HG03025 (cell line): ENCODE results near the gene ANGPT4.
"Not testable (repeated sequence)": the region's sequence is repeated elsewhere in the genome, so short reads cannot be mapped to it uniquely, and the experiment has no call there.

Experiments used
- ATAC-seq: cut with Tn5 transposase; IDR thresholded peaks from one replicate; pipeline ENCODE4 v1.9.1; 2021; ENCODE audit warnings: mild to moderate bottlenecking, moderate library complexity; ENCODE audit not compliant: unreplicated experiment, low FRiP score

The ANGPT4 gene

DNA sequence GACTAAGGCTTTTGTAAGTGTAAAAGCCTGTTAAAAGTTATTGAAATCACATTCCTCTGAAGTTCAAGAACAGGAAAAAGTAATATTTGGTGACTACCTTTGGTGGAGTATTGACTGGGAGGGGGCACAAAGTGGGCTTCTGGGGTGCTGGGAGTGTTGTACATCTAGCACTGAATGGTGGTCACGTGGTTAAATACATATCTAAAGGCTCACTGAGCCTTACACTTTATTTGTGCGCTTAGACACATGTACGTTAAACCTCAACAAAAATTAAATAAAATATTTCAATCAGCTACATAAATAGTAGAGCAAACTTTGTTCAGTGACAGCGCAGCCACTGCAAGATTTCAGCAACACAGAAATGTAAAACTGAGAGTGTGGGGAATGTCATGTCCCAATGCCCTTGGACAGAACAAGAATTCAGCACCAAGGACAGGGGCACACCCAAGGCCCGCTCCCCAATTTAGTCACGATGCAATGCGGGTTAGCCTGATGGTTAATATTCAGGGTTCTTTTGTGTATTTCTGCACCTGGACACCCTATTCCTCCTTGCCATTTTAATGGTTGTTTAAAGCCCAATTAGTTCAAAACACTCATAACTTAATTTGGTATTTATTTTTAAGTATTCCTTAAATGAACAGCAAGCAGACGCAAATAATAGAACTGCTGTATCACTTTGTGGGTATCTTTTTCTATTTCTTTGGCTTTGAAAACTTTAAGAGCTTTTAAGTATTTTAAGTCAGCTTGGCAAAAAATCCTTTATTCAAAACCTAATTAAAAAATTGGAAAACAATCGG is 37.4 kb downstream of the ANGPT4 start:
- ATAC-seq, result no peak

DNA sequence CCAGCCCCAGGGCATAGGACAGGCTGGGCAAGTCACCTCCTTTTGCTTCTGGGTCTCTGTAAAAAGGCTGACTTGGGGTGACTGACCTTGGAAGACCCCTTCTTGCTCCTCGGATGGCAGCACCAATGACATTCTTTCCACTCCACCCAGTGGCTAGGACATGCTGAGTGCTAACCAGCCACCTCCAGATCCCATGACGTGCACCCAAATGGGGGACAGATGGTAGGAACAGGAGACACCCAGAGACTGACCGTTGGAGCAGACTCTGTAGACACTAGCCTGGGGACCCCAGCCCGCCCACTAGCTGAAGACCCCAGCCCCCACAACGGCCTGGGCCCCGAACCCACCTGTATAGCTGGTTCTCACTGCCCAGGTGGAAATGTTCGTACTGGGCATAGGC is 38.3 kb downstream of the ANGPT4 start:
- no peak for ATAC-seq

DNA sequence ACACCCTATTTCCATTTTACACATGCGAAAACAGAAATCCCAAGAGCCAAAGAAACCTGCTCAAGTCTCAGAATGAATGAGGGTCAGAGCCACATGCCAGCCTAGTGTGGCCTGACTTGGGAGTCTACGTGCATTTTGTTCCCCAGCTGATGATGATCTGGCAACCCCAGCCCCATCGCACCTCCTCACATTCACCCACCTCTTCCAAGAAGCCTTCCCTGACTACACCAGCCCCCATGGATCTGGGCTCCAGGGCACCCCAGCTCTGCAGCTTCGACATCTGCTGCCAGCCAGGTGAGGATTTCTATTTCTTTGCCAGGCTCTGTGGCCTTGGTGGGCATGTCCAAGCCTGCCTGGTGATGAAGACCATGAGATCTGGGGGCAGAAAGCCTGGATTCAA is 41.0 kb downstream of the ANGPT4 start:
- ATAC-seq, result no peak

DNA sequence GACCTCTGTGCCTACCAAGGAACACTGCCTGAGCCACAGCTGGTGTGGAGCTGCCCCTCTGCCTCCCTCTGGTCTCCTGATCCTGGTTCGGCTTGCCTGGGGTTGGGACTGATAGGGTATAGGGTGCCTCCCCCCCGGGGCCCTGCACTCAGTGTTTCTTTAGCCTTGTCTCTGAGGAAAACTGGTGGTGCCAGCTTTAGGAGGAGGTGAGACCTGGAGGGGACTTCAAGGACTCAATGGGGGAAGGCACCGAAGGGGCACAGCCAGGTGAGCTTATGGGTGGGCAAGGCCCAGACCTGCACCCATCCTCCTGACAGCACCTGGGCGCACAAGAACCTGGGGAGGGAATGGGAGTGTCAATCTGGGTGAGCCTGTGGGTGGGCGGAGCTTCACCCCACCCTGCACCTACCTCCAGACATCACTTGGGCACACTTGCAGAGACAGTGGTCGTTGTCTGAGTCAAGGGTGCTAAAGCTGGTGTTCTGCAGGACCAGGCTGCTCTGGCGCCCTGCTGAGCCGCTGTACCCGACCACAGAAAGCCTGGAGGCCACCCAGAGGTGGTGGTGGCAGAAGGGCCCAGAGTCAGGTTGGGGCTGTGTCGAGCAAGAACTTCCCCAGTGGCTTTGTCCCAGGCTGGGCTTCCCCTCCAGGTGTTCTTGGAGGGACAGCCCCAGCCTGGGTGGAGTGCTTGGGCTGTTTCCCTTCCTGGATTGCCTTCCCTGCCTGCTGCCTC is 42.1 kb downstream of the ANGPT4 start:
- ATAC-seq, result no peak

DNA sequence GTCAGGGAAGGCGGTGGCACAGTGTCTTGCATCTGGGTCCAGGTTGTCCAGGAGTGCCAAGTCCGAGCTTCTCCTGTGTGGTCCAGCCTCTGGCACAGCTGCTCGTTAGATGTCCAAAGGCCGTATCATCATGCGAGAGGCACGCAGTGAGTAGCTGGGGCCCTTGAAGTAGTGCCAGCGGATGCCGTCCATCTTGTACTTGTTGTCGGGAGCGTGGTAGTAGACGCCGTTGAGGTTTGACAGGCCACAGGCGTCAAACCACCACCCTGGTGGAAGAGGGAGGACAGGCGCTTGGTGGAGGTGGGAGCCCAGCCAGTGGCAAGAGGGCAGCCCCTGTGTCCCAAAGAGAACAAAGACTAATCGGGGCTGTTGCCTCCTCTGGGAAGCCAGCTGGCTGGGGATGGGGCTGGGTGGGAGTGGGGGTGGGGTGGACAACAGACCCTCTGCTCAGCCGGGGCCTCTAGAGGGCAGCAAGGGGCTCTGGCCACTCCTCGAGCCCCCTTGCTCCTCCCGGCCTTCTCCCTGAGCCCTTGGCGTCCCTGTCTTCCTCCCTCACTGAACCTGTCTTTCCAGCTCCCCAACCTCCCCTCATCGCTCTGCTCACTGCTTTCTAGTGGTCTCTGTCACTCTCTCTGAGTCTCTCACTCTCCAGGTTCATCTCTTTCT is 43.1 kb downstream of the ANGPT4 start:
- no peak for ATAC-seq

DNA sequence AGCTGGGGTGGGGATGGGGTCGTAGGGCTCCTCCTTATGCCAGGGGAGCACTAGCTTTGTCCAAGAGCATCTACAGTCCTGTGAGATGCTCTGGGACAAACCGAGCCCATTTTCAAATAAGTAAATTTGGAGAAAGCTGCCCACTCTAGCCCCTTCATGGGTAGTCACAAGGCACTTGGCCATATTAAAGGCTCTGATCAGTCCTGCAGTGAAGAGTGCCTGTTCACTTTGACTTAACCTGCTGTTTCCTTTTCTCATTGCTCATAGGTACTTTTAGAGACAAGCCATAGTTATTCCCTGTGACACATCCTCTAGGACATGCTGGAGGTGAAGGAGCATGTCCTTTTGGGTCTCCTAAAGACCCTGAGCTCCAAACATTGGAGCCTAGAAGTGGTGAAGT is 44.2 kb downstream of the ANGPT4 start:
- no peak for ATAC-seq

DNA sequence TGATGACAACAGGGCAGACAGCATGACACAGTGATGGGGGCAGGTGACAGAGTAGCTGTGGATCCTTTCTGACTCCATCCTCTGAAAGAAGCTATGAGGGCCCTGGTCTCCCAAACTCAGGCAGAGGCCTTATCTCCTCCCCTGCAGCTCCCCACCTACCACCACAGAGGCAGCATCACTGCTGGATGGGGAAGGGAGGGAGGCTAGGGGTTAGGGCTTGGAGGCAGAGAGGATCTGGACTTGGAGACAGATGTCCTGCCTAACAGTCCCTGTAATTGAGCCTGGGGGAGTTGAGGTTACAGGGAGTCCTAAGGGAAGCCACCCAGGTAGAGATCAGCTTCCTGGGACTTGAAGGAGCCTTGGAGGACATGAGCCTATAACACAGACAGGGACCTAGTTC is 44.7 kb downstream of the ANGPT4 start:
- no peak for ATAC-seq

DNA sequence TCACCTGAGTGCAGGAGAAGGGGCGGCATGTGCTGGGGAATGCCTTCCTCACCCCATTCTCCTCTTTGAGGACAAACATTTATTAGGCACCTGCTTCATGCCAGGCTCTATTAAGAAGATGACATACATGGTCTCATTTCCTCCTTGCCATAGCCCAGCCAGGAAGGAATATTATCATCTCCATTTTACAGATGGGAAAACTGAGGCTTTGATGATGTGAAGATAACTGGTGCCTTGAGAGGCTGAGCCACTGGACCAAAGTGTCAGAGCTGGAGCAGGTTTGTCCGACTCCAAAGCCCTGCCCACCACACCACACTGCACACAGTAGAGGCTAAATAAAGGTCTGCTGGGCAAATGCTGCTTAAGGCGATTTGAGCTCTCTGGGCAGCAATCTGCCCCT is 45.4 kb downstream of the ANGPT4 start:
- no peak for ATAC-seq

DNA sequence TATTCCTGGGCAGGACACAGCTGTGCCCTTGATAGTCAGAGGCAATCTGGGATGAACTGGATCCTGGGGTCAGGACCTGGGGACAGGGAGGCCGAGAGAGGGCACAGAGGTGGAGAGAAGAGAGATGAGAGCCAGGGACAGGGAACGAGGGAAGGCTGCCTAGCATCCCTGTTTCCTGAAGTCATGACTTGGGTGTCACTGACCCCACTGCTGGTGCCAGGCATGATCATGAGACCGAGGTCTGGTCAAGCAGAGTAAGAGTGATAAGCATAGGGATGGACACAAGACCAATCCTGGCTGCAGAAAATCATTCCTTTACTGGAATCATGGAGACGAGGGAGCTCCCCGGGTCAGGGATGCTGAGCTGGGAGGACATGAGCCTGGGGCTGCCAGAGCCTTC is 46.5 kb downstream of the ANGPT4 start:
- no peak for ATAC-seq

DNA sequence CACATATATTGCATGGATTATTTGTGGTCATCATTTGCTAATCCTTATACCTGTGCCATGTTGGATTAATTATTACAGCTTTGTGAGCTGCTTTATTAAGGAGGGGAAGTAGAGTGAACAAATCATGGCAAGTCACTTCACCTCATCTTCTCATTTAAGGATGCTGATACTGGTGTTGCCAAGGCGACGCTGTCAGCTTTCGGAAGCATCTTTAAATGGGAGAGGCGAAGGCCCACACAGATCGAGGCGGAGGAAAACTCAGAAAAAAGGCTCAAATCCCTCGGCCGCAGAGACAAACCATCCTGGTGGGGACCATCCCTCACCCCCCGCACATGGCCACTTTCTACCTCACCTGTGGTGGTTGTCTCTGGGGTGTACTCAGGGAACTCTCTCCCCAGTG is 47.9 kb downstream of the ANGPT4 start:
- ATAC-seq, result no peak

DNA sequence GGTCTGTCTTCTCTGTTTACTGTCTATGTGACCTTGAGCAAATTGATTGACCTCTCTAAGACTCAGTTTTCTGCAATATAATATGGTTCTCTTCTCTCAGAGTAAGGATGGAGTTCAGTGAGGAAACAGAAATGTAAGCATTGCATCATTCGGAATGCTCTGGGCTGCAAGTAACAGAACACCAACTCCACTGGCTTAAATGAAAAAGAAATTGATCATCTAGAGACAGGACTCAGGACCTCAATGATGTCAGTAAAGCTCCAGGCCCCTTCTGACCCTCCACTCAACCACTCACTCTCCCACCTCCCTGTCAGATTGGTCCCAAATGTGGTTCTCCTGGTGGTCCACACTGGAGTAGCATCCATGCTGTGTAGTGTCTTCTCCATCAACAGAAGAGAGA is 50.7 kb downstream of the ANGPT4 start:
- no peak for ATAC-seq

DNA sequence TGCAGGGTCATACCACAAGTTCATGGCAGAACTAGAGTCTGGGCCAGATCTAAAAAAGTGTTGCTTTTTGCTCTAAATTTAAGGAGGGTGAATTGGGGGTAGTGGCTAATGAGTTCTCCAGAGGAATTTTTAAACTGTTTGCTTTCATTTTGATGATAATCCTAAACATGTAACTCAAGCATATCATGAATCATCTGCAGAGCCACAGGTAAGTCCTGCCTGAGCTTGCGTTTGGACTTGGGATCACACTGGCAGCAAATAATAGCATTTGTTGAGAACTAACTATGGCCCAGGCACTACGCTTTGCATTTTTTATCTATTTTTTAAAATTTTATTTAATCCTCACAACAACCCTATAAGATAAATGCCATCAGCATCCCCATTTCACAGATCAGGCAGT is 55.2 kb downstream of the ANGPT4 start:
- no peak for ATAC-seq

DNA sequence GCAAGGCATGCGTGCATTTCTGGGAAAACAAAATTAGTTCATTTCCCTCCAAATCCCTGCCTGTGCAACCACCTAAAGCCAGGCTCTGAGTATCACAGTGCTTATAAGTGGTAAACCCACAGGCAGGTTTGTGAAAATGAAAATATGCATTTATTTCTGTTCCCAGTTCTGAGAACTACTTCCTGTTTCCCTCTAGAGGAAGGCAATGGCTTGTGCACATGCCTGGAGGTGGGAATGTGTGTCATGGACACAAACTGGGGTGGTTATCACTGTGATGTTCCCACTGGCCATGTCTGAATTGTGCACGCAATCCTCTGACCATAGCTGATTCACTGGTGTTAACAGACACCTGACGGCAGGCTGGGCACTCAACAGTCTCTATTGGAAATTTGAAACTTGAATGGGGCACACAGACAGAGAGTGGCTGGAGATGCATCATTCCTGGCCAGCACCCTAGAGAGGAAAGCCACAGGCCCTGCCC is 56.3 kb downstream of the ANGPT4 start:
- ATAC-seq, result no peak

DNA sequence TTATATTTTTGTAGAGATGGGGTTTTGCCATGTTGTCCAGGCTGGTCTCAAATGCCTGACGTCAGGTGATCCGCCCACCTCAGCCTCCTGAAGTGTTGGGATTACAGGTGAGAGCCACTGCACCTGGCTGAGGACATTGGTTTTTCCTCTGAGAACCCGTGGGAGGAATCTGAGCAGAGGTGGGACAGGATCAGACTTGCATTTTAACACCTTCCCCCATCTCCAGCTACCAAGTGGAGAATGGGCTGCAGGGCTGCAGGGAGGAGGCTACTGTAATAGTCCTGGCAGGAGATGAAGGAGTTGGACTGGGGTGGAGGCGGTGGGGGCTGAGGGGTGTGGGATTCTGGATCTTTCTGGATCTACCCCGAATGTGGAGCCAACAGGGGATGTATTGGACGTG is 58.1 kb downstream of the ANGPT4 start:
- ATAC-seq, result no peak

DNA sequence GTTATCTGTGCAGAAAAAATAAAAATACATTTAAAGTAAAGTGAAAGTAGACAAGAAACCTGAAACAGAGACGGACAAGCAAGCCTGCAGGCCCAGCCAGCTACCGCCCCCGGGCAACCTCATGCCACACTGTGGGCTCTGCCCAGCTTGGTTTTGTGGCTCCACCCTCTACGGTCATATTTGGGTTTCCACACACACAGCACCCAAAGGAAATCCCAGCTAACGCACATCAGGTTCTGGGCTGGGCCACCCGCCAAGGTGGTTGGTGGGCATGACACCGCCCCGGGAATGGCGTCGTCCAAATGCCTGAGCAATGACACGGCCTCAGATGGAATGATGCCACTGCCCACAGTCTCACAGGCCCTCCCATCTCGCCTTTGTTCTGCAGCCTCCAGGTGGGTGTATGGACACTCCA is 59.8 kb downstream of the ANGPT4 start:
- ATAC-seq, result no peak

DNA sequence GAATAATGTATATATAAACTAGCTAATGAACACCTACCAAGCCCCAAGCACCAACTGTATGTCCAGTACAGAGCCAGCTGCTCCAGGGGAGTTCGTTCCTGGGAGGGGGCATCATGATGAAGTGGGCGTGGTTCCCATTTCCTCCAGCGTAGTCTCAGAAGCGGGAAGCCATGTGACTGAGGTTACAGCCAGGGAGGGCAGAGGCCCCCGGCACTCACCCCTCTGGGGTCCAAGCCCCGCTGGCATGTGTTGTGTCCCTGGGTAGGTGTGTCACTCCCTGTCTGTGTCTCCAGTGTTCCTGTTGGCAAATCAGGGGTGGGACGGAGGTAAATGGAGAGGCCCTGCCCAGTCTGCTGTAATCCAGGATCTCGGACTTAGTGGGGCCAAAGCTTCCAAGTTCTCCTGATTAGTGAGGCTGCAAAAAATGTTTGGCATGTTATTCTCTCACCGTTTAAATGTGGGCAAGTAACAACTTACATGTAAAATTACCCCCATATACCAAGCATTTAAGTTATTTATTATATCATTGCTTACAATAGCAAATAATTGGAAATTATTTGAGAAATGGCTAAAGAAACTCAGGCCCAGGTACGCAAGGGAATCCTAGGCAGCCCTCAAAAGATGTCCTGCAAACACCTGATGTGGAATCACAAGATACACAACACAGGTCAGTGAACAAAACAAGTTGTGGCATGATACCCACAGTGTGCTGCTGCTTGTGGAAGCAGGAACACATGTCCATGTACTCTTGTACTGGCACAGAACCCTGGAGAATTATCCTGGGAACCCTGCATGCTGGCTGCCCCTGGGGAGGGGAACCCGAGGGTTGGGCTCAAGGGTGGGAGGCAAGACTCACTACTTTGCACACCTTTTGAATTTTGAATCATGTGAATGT is 60.4 kb downstream of the ANGPT4 start:
- ATAC-seq, result no peak

DNA sequence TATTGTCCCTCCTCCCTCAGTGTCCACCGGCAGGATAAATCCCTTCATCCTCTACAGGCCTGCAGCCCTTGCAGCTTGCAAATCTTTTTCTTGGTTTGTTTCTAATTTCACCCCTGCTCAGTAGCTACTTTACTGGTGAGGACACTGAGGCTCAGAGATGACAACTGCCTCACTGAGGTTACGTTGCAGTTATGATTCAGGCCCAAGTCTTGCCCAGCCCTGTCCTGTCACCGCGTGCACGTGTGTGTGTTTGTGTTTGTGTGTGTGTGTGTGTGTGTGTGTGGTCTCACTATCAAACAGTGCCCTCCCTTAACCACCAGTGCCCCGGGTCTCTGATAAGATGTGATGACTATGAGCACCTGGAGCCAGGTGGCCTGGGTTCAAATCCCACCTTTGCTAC is 61.5 kb downstream of the ANGPT4 start:
- no peak for ATAC-seq

DNA sequence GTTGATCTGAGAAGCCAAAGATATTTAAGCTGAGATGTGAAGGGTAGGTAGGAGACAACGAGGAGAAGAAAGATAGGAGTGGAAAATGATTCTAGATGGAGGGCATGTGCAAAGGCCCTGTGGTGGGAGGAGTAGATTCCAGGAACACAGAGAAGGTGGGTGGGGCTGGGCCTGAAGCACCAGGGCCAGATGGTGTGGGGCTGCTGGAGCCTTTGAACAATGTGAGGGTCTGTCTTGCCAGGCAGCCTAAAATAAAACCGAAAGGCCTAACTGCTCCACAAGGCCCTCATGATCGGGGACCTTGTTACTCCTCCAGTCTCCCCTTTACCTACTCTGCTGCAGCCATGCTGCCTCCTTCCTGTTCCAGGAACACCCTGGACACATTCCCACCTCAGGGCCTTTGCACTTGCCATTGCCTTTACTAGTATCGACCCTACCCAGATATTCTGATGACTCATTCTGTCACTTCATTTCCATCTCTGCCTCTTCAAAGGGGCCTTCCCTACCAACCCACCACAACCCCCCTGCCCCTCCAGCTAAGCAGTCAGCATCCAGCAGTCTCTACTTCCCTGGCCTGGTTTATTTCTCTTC is 62.6 kb downstream of the ANGPT4 start:
- no peak for ATAC-seq

DNA sequence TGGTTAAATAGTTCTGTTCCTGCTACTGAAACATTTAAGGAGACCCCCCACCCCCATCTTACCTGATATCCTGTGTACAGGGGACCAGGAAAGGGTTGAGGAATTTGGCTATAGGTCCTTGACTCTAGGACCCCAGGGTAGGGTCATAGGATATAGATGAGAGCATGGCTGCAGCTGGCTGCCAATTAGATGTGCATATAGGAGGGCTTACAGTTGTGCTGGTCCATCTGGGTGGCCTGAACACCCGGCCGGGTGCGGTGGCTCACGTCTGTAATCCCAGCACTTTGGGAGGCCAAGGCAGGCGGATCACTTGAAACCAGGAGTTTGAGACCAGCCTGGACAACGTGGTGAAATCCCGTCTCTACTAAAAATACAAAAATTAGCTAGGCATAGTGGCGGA is 67.4 kb downstream of the ANGPT4 start:
- not testable (repeated sequence) for ATAC-seq

DNA sequence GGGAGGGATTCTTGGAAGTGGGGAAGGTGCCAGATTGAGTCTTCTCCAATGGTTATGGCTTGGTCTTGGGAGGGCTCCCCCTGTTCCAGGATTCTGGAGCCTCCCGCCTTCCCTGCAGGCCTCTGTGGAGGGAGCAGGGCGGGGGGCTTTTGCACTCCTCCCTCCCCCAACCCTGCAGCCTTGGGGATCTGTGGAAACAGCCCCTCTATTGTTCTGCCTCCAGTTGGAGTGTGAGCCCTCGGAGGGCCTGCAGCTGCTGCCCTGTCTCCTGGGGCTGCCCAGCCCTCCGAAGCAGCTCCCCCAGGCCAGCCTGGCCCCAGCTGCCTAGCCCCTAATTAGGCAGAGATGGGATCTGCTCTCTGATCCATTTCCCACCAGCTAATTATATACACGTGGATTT is 67.9 kb downstream of the ANGPT4 start:
- ATAC-seq, result no peak
